Endometrial microvascular endothelial cells (primary cell): ENCODE results near the gene CLTB. TPM values are rescaled to one million over a fixed set of nuclear protein-coding genes. Genes with fewer than 3 reads are reported as not detected.
"Not testable (repeated sequence)": the region's sequence is repeated elsewhere in the genome, so short reads cannot be mapped to it uniquely, and the experiment has no call there.

Experiments
- in situ Hi-C: cut with HindIII; loops from 2 replicates; pipeline ENCODE4 v1.10.0; 2017; ENCODE audit warnings: low sequenced_read_pairs, low pct_unique_long_range_greater_than_20kb; ENCODE audit errors: inconsistent ontology term
- total RNA-seq: library from RNA; depleted of rRNA; stranded (reverse); fragments of >200 nt; gene quantifications from one replicate; pipeline ENCODE4 v1.2.3, GENCODE V29; 2015; ENCODE audit errors: inconsistent ontology term

Gene CLTB
- total RNA-seq, 1 donor from 2014 or later: 148 TPM

GRCh38 chr5:176432707-176433106 lies 16.4 kb upstream of the CLTB start:
- in situ Hi-C loops: no loop called here

- in situ Hi-C loops: no loop called here
These were observed 13.6 kb upstream of the CLTB start for GRCh38 chr5:176429972-176430371.

GRCh38 chr5:176427971-176428370 lies 11.6 kb upstream of the CLTB start:
- in situ Hi-C loops: no loop called here

- in situ Hi-C loops: no loop called here
These were observed 10.5 kb upstream of the CLTB start for GRCh38 chr5:176426876-176427275.

- in situ Hi-C loops: no loop called here
These were observed 9.5 kb upstream of the CLTB start for GRCh38 chr5:176425791-176426190.

- in situ Hi-C loops: no loop called here
These were observed 8.8 kb upstream of the CLTB start for GRCh38 chr5:176425138-176425537.

- in situ Hi-C loops: no loop called here
These were observed 7.8 kb upstream of the CLTB start for GRCh38 chr5:176424181-176424580.

GRCh38 chr5:176420972-176421544 lies 4.7 kb upstream of the CLTB start:
- in situ Hi-C loops: no loop called here

GRCh38 chr5:176420086-176420485 lies 3.7 kb upstream of the CLTB start:
- in situ Hi-C loops: no loop called here

GRCh38 chr5:176418251-176418650 lies 1.9 kb upstream of the CLTB start:
- in situ Hi-C loops: no loop called here

GRCh38 chr5:176416965-176417364 lies 626 bp upstream of the CLTB start:
- in situ Hi-C loops: no loop called here

- in situ Hi-C loops: no loop called here
These were observed 943 bp downstream of the CLTB start for GRCh38 chr5:176415240-176415951.

GRCh38 chr5:176414704-176415103 lies 1.6 kb downstream of the CLTB start:
- in situ Hi-C loops: no loop called here

- in situ Hi-C loops: no loop called here
These were observed 2.6 kb downstream of the CLTB start for GRCh38 chr5:176413709-176414191.

- in situ Hi-C loops: no loop called here
These were observed 3.1 kb downstream of the CLTB start for GRCh38 chr5:176413255-176413565.

GRCh38 chr5:176412517-176413254 lies 3.7 kb downstream of the CLTB start:
- in situ Hi-C loops: no loop called here

GRCh38 chr5:176410486-176411180 lies 5.7 kb downstream of the CLTB start:
- in situ Hi-C loops: no loop called here

GRCh38 chr5:176409765-176410164 lies 6.6 kb downstream of the CLTB start:
- in situ Hi-C loops: no loop called here

GRCh38 chr5:176408590-176408989 lies 7.7 kb downstream of the CLTB start:
- in situ Hi-C loops: no loop called here

GRCh38 chr5:176408252-176408573 lies 8.1 kb downstream of the CLTB start:
- in situ Hi-C loops: not testable (repeated sequence)
